ENCODE data around the gene CD70.
A peak's percentile ranks its signal among the peaks of the same experiment; 100 is the strongest.
"Not testable (repeated sequence)": the region's sequence is repeated elsewhere in the genome, so short reads cannot be mapped to it uniquely, and the experiment has no call there.

Gene CD70

DNA sequence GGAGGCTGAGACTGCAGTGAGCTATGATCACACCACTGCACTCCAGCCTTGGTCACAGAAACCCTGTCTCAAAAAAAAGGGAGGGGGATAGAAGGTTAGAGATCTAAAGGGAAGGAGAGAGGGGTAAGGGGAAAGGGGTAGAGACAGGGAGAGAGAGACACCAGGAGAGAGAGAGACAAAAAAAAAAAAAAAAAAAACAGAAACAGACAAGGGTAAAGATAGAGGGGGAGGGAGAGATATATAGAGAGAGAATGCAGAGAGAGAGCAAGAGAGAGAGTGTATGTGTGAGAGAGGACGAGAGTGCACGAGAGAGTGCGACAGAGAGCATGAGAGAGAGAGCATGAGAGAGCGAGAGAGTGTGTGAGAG is 4.2 kb downstream of the CD70 start:
- H3K4me3 ChIP-seq (replicated peaks in 1 of 2; ENCODE audit: low read depth in 2 of 2, low read length in 2 of 2) = no peak overlapping the region
- TF ChIP-seq, protein P1, sequence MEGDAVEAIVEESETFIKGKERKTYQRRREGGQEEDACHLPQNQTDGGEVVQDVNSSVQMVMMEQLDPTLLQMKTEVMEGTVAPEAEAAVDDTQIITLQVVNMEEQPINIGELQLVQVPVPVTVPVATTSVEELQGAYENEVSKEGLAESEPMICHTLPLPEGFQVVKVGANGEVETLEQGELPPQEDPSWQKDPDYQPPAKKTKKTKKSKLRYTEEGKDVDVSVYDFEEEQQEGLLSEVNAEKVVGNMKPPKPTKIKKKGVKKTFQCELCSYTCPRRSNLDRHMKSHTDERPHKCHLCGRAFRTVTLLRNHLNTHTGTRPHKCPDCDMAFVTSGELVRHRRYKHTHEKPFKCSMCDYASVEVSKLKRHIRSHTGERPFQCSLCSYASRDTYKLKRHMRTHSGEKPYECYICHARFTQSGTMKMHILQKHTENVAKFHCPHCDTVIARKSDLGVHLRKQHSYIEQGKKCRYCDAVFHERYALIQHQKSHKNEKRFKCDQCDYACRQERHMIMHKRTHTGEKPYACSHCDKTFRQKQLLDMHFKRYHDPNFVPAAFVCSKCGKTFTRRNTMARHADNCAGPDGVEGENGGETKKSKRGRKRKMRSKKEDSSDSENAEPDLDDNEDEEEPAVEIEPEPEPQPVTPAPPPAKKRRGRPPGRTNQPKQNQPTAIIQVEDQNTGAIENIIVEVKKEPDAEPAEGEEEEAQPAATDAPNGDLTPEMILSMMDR (IDR thresholded peaks at IDR 0.05; ENCODE audit: low read depth, low read length) = no peak
- DNase-seq (ENCODE audit: low read depth in 2 of 2) = no peak

DNA sequence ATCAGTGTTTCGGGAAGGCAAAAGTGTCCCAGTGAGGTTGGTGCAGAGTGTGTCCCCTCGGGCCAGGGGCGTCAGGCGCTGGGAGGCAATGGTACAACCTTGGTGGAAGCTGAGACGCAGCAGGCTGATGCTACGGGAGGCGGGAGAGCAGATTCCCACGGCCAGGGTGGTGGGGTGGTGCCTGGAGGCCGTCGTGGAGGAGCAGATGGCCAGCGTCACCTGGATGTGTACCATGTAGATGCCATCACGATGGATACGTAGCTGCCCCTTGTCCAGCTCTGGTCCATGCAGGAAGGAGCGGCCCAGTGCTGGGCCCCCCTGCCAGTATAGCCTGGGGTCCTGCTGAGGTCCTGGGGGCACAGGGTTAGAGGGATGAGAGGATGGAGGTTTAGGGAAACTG is 4.9 kb downstream of the CD70 start:
- TF ChIP-seq, protein P1 (IDR thresholded peaks at IDR 0.05; ENCODE audit: low read depth, low read length) = no peak

DNA sequence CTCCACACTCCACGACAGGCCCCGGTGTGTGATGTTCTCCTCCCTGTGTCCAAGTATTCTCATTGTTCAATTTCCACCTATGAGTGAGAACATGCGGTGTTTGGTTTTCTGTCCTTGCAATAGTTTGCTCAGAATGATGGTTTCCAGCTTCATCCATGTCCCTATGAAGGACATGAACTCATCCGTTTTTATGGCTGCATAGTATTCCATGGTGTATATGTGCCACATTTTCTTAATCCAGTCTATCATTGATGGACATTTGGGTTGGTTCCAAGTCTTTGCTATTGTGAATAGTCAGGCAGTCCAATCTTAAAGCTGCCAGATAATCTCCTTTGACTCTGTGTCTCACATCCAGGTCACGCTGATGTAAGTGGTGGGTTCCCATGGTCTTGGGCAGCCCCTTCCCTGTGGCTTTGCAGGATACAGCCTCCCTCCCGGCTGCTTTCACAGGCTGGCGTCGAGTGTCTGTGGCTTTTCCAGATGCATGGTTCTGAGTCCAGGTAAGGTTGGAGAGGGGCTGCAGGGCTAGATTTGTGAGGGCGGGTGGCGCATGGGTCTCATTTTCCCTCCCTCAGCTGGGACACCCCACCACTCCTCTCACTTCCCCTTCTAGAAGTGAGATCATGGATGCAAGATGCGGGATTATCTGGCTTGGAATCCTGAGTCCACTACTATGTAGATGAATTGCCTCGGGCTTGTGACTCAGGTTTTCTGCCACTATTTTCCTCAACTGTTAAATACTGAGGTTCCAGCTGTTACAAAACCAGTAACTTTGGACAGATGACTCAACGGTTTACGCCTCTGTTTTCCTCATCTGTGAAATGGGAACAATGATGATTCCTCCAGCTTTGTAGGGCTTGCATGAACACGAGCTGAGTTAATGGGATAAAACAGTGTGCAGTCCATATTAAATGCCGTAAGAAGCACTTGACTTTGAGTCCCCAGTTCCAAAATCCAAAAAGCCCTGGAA is 8.2 kb downstream of the CD70 start:
- not testable (repeated sequence) for DNase-seq (ENCODE audit: low read depth in 2 of 2); H3K4me3 ChIP-seq (replicated peaks in 1 of 2; ENCODE audit: low read depth in 2 of 2, low read length in 2 of 2)

More for the DNA sequence above, 4.9 kb downstream of the CD70 start:
- no peak for DNase-seq (ENCODE audit: low read depth in 2 of 2)
- H3K4me3 ChIP-seq (replicated peaks in 1 of 2; ENCODE audit: low read depth in 2 of 2, low read length in 2 of 2) = no peak overlapping the region

DNA sequence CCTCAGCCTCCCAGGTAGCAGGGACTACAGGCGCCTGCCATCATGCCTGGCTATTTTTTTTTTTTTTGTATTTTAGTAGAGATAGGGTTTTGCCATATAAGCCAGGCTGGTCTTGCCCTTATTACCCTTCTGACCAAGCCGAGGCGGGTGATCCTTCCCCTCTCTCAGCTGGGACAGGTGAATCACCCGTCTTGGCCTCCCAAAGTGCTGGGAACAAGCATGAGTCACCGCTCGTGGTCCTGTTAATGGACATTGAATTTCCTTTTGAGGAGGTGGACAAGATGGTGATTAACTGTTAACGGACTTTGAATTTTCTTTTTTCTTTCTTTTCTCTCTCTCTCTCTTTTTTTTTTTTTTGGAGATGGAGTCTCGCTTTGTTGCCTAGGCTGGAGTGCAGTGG is 10.6 kb downstream of the CD70 start:
- TF ChIP-seq, protein P1 (IDR thresholded peaks at IDR 0.05; ENCODE audit: low read depth, low read length) = no peak
- peak; percentile 20 to 88 for DNase-seq (ENCODE audit: low read depth in 2 of 2)
- no peak overlapping the region for H3K4me3 ChIP-seq (replicated peaks in 1 of 2; ENCODE audit: low read depth in 2 of 2, low read length in 2 of 2)

DNA sequence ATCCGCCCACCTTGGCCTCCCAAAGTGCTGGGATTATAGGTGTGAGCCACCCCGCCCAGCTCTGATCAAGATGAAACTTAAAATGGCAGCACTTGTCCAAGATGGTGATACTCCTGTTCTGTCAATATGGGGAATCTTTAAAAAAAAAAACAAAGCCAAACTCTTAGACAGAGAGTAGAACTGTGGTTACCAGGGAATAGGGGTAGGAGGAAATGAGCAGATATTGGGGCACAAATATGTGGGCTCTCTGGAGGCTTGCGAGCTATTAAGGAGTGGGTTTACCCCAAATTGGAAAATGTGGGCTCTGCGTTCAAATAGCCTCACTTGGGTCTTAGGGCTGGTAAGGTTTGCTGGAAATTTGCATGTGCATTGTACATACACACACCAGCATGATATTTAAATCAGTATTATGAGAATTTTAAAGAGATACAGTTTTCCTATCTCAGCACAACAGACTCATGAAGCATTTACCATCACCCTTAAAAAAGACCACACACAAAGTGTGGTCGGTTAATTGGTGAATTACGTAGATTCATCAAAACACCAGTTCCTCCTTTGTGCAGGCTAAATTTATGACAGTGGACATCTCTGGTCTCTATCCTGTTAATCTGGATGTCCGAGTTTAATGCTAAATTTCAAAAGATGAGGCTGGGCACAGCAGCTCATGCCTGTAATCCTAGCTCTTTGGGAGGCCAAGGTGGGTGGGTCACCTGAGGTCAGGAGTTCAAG is 11.3 kb downstream of the CD70 start:
- H3K4me3 ChIP-seq (replicated peaks in 1 of 2; ENCODE audit: low read depth in 2 of 2, low read length in 2 of 2) = no peak overlapping the region
- TF ChIP-seq, protein P1 (IDR thresholded peaks at IDR 0.05; ENCODE audit: low read depth, low read length) = no peak
- DNase-seq (ENCODE audit: low read depth in 2 of 2) = no peak

DNA sequence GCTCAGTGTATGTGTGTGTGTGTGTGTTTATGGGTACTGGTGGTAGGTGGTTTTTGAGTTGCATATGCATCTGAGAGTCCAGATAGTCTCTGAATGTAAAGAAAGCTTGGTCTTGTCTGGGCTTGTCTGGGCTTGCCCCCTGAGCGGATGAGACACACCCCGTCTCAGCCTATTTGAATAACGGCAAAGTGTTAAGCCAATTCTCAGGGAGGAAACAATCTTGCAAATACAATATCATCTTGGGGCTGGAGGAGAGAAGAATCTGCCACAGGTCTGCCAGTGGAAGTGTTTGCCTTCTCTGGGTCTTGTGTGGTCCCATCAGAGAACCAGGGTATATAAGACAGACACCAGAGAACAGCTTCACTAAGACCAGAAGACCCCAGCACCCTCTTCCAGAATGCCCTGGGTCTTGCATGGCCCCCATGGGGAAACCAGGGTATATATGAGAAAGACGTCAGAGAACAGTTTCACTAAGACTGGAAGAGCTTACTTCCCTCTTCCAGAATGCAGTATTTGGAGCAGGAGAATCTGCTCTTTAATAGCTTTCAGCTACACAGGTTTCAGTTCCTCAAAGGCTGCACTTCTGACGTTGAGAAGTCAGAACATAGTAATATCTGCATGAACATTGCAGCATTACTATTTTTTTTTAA is 13.3 kb downstream of the CD70 start:
- TF ChIP-seq, protein P1 (IDR thresholded peaks at IDR 0.05; ENCODE audit: low read depth, low read length) = no peak
- no peak for DNase-seq (ENCODE audit: low read depth in 2 of 2)
- no peak overlapping the region for H3K4me3 ChIP-seq (replicated peaks in 1 of 2; ENCODE audit: low read depth in 2 of 2, low read length in 2 of 2)
